Central memory CD4-positive, alpha-beta T cell (primary cell): ENCODE results near the gene LMBRD1.
"Not testable (repeated sequence)": the region's sequence is repeated elsewhere in the genome, so short reads cannot be mapped to it uniquely, and the experiment has no call there.

ENCODE experiments used
- DNase-seq: peaks from one replicate; pipeline ENCODE4 v3.0.0; 2022

Gene LMBRD1

GRCh38 chr6:69796073-69796641 is 653 bp downstream of the LMBRD1 start:
- peak; percentile 76 for DNase-seq

DNA sequence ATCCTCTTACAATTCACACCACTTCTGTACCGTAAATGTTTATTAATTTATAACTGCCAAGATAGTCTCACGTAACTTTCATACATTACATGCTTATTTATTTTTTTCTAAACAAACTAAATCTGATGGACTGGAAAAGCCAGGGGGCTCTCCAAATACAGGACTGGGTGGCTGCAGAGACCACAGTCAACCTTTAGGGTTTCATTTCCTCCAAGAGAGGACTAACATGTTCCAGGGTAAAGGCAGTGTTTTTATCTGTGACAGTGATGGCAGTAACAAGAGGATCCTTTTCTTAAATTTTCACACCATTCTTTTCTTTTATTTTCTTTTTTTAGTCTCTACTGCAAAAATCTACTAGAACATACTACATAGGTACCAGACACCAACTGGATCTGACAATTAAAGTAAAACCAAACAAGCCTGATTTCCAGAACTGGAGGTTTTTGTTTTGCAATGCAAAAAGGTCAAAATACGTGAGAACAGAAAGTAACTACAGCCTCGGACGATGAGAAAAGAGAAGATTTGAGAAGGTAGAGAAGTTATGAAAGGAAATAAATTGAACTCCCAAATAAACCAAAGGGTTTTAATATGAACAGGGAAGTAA is 1.2 kb downstream of the LMBRD1 start:
- no peak for DNase-seq

- no peak for DNase-seq
Observed at GRCh38 chr6:69792292-69792691, 4.5 kb downstream of the LMBRD1 start.

DNA sequence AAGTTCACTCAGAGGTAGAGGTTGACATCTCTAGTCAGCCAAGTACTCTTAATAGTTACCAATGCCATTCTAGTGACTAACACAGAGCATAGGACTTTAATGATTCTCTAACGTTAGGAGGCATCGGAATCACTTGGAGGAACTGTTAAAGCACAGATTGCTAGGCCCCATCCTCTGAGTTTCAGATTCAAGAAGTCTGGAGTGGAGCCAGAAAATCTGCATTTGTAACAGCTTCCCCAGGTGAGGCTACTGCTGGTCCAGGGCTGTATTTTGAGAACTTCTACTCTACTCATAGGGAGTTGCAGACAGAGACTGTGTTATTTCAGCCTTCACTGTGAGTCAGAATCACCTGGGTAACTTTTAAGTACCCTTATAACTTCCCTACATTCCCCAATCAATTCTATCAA is 5.7 kb downstream of the LMBRD1 start:
- no peak for DNase-seq

DNA sequence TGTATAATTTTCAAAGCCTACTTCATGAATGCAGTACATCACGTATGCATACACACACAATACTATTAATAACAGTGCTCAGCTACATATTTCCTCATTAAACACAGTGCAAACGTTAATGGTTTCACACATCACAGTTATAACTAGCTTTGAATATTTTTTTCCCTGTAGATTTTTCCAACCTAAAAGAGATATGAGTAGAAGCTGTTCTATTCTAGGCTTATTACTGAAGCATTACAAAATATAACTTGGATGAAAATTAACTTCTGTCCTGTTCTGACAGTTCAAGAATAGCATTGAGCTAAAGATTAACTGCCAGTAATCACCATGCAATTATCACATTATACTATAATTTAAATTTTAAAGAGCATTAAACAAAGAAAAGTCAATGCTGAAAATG is 6.2 kb downstream of the LMBRD1 start:
- no peak for DNase-seq

DNA sequence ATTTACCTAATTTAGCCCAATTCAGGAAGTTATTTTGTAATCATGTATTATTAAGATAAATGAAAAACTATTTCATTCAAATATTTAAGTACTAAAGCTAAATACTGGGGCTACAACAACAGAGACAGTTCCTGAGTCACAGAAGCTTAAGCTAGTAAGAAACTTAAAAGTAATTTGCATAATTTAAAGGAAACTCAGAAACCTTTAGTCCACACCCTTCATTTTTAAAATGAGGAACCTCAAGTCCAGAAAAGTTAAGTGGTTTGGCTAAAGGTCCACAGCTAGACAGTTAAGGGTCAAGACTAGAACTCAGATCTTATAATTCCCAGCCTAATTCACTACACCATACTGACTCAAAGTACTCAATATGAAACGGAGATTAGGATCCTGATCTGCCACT is 7.2 kb downstream of the LMBRD1 start:
- no peak for DNase-seq

DNA sequence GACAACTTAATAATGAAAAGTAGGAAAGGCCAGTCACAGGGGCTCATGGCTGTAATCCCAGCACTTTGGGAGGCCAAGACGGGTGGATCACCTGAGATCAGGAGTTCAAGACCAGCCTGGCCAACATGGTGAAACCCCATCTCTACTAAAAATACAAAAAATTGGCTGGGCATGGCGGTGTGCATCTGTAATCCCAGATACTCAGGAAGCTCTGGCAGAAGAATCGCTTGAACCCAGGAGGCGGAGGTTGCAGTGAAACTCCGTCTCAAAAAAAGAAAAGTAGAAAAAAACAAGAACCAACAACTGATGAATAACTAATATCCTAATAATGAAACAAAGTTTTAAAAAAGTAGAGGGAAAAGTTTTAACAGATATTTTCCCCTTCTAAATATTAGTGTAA is 9.4 kb downstream of the LMBRD1 start:
- not testable (repeated sequence) for DNase-seq

- no peak for DNase-seq
Observed at GRCh38 chr6:69785697-69786096, 11.1 kb downstream of the LMBRD1 start.

- DNase-seq = no peak
Observed at GRCh38 chr6:69784595-69785377, 12.0 kb downstream of the LMBRD1 start.

GRCh38 chr6:69783108-69783507 is 13.7 kb downstream of the LMBRD1 start:
- DNase-seq = no peak

DNA sequence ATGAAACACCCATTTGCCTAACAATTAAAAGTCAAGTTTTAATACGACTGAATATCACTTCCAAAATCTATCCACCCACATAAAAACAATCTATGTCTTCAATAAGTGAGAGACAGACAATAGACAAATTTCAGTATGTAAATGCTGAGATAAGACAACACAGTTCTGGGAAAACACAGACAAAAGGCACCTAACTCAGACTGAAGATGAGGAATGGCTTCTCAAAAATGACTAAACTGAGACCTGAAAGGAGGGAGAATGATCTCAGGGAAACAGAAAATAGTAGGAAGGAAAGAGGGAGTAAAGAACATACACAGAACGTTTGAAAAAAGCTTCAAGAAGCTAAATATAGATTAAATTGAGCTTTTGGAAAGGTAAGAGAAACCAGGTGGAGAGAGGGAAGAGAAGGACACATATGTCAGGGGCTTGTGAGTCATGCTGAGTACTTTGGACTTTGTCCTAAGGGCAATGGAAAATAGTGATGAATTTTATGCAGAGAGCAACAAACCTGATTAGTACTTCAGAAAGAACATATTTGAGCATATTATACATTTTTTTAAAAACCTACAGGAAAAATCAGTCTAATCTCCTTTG is 16.1 kb downstream of the LMBRD1 start:
- DNase-seq = no peak

DNA sequence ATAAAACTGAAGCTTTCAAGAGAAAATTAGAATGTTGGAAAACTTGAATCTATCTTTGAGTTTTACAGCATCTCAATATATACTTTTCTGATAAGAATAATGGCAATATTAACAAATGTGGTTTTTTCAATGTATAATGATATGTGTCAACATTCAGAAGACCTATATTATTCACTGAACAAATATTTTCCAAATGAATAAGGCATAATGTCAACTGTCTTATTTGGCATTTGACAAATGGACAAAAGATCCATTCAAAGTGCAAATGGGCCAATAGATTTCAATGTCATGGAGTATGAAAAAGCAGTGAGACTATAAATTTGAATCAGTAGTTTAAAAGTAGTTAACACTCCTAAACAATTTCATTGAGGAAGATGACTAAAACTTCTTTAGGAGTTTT is 20.9 kb downstream of the LMBRD1 start:
- DNase-seq = no peak

- DNase-seq = no peak
Observed at GRCh38 chr6:69775585-69775849, 21.3 kb downstream of the LMBRD1 start.

DNA sequence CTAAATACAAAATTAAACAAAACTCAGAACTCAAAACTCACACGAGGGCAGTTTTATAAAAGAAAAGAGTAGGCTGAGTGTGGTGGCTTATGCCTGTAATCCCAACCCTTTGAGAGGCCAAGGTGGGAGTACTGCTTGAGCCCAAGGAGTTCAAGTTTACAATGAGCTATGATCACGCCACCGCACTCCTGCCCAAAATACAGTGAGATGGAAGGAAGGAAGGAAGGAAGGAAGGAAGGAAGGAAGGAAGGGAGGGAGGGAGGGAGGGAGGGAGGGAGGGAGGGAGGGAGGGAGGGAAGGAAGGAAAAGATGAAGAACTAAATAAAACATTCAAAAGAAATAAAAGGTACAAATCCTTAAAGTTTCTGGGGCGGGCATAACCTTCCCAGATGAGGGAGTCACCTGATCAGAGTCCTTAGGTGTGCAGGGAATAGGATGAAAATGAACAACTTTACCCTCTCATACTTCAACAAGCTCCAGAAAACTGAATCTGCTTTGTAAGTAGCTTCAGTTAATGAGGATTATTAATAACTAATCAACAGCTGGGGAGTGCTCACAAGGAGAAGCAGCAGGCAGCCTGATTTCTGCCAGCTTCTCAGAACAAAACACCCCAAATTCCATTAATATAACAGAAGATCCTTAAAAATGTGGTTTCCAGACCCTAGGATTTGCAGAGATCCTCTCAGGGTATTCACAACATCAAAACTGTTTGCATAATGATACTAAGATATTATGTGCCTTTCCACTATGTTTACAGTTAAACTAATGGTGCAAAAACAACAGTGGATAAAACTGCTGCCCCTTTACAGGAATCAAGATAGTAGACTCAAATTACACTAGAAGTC is 21.8 kb downstream of the LMBRD1 start:
- DNase-seq = no peak

- no peak for DNase-seq
Observed at GRCh38 chr6:69771158-69771906, 25.5 kb downstream of the LMBRD1 start.

DNA sequence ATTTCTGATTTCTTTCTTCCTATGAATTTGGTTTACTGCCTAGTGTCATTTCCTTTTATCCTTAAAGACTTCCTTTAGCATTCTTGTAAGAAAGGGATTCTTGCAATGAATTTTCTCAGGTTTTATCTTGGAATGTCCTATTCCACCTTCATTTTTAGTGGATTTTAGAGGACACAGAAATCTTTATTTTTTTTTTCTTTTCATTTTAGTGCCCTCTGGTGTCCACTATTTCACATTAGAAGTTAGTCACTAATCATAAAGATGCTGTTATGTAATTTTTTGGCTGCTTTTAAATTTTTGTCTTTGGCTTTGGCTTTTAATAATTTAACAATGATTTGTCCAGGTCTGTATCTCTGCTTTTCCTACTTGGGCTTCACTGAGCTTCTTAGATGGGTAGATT is 28.1 kb downstream of the LMBRD1 start:
- no peak for DNase-seq

- no peak for DNase-seq
Observed at GRCh38 chr6:69763763-69764162, 33.0 kb downstream of the LMBRD1 start.

- no peak for DNase-seq
Observed at GRCh38 chr6:69761853-69762252, 35.0 kb downstream of the LMBRD1 start.

DNA sequence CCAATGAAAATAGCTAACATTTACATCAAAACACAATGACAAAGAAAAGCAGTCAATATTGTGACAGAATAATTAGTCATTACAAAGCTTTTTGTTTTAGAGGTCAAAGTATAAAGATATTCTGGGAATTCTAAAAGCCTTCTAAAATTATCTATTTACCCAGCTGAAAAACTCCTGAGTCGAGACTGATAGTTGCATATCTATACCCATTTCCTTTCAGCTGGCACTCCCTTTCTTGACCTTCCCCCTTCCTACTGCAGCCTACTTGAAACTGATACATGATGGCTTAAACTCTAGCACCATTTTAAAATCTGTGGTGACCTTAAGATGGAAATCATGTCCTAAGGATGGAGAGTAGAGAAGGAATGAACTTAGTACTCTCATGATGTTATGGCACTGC is 38.6 kb downstream of the LMBRD1 start:
- DNase-seq = no peak

GRCh38 chr6:69756907-69757306 is 39.9 kb downstream of the LMBRD1 start:
- no peak for DNase-seq

DNA sequence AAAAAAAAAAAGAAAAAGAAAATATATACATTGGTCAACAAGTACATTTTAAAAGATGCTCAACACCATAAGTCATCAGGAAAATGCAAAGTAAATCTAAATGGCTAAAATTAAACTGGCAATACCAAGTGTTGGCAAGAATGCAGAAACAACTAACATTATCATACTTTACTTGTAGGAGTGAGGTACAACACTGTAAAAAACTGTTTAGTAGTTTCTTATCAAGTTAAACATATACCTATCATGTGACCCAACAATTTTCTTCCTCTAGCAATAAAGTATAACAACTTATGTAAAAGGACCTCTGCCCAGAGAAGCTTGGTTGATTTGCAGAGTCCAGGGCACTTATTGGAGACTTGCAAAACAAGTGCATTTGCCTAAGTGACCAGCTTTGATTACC is 40.4 kb downstream of the LMBRD1 start:
- DNase-seq = no peak

GRCh38 chr6:69735027-69735426 is 61.8 kb downstream of the LMBRD1 start:
- no peak for DNase-seq

GRCh38 chr6:69732640-69733039 is 64.2 kb downstream of the LMBRD1 start:
- DNase-seq = no peak
